Lower lobe of right lung (tissue), 2 donors: Measurements from ENCODE around the gene FXR2. TPM values are rescaled to one million over a fixed set of nuclear protein-coding genes. Genes with fewer than 3 reads are reported as not detected.
"Not testable (repeated sequence)": the region's sequence is repeated elsewhere in the genome, so short reads cannot be mapped to it uniquely, and the experiment has no call there.

Experiments
- ATAC-seq, 2 donors: fragments of 200-7000 bp; cut with Tn5 transposase; one replicate each; pipeline ENCODE4 v1.9.1; 2020 to 2022; ENCODE audit warnings: mild to moderate bottlenecking in 2 of 2, moderate library complexity in 2 of 2
- DNase-seq: peaks from one replicate; pipeline ENCODE4 v3.0.0-alpha.2; 2020
- H3K27ac ChIP-seq: fragments of 200-600 bp; one replicate; pipeline ENCODE4 v1.8.0; 2022
- H3K27me3 ChIP-seq: fragments of 200-600 bp; one replicate; pipeline ENCODE4 v1.8.0; 2022; ENCODE audit warnings: low read depth
- H3K36me3 ChIP-seq: fragments of 200-600 bp; one replicate; pipeline ENCODE4 v1.8.0; 2022; ENCODE audit warnings: mild to moderate bottlenecking
- H3K4me1 ChIP-seq: fragments of 200-600 bp; one replicate; pipeline ENCODE4 v1.8.0; 2022
- H3K4me3 ChIP-seq: fragments of 200-600 bp; one replicate; pipeline ENCODE4 v1.8.0; 2022; ENCODE audit warnings: mild to moderate bottlenecking
- H3K9me3 ChIP-seq: fragments of 200-600 bp; one replicate; pipeline ENCODE4 v1.8.0; 2022
- CTCF ChIP-seq: fragments of 200-600 bp; IDR thresholded peaks from one replicate; pipeline ENCODE4 v1.8.0; 2022; ENCODE audit warnings: antibody characterized with exemption, mild to moderate bottlenecking
- intact Hi-C: fragments of 100-400 bp; cut with DNase I; formaldehyde crosslinking; loops from one replicate; pipeline ENCODE4 v1.11.0; 2022
- total RNA-seq: library from RNA; stranded (reverse); fragmentation: NEBNext Ultra II Directional; extraction: Animal tissue kit (Norgen Biotek cat#: 25700); gene quantifications from one replicate; pipeline ENCODE4 v1.2.1, GENCODE V29; 2021
- donor health status: DM: no; HTN: yes; CAD: no; lungs with severe emphysema.

The FXR2 gene
- total RNA-seq, 1 donor from 2014 or later = 36.0 TPM

- intact Hi-C loops = no loop called here
- ATAC-seq (no peak), DNase-seq (peak; percentile 3)
- Histone ChIP-seq H3K4me3 (no peak overlapping the region), H3K27ac (no peak overlapping the region), H3K36me3 (peaks cover 61% of the 10 kb centered on the region), H3K9me3 (no peaks in the 10 kb centered on the region), H3K4me1 (peaks cover under 1% of the 10 kb centered on the region), H3K27me3 (no peaks in the 10 kb centered on the region)
- no peak for TF ChIP-seq CTCF
Observed at GRCh38 chr17:7606280-7606679, 8.4 kb downstream of the FXR2 start.

GRCh38 chr17:7597561-7597960 lies 17.1 kb downstream of the FXR2 start:
- DNase-seq = peak; percentile 6
- H3K27ac ChIP-seq, ATAC-seq, H3K4me3 ChIP-seq, H3K27me3 ChIP-seq, H3K4me1 ChIP-seq, H3K9me3 ChIP-seq, intact Hi-C loops: not testable (repeated sequence)
- H3K36me3 ChIP-seq = peaks cover 98% of the 10 kb centered on the region

- no peaks in the 10 kb centered on the region for H3K27me3 ChIP-seq
- no peak for ATAC-seq
- H3K4me3 ChIP-seq = no peak overlapping the region
- DNase-seq = no peak
- intact Hi-C loops = no loop called here
- no peaks in the 10 kb centered on the region for H3K9me3 ChIP-seq
- peaks cover 88% of the 10 kb centered on the region for H3K36me3 ChIP-seq
- H3K4me1 ChIP-seq = peaks cover 14% of the 10 kb centered on the region
- no peak for TF ChIP-seq CTCF
- H3K27ac ChIP-seq = no peak overlapping the region
Observed at GRCh38 chr17:7593296-7593695, 21.4 kb downstream of the FXR2 start.

GRCh38 chr17:7592422-7593021 lies 22.2 kb downstream of the FXR2 start:
- Histone ChIP-seq H3K4me1 (peaks cover 21% of the 10 kb centered on the region), H3K36me3 (peaks cover 90% of the 10 kb centered on the region), H3K27ac (no peak overlapping the region), H3K9me3 (no peaks in the 10 kb centered on the region), H3K27me3 (no peaks in the 10 kb centered on the region), H3K4me3 (no peak overlapping the region)
- no peak for ATAC-seq
- no peak for TF ChIP-seq CTCF
- intact Hi-C loops = no loop called here
- DNase-seq = no peak

GRCh38 chr17:7591596-7591995 lies 23.1 kb downstream of the FXR2 start:
- Histone ChIP-seq H3K27ac (no peak overlapping the region), H3K27me3 (no peaks in the 10 kb centered on the region), H3K4me3 (no peak overlapping the region), H3K36me3 (peaks cover 90% of the 10 kb centered on the region), H3K9me3 (no peaks in the 10 kb centered on the region), H3K4me1 (peaks cover 21% of the 10 kb centered on the region)
- intact Hi-C loops = no loop called here
- ATAC-seq (no peak), DNase-seq (no peak)
- no peak for TF ChIP-seq CTCF

- no peak overlapping the region for H3K27ac ChIP-seq
- DNase-seq = no peak
- H3K4me3 ChIP-seq = no peak overlapping the region
- ATAC-seq = no peak
- peaks cover 84% of the 10 kb centered on the region for H3K36me3 ChIP-seq
- peaks cover 21% of the 10 kb centered on the region for H3K4me1 ChIP-seq
- no peak for TF ChIP-seq CTCF
- no peaks in the 10 kb centered on the region for H3K27me3 ChIP-seq
- intact Hi-C loops = no loop called here
- H3K9me3 ChIP-seq = no peaks in the 10 kb centered on the region
Observed at GRCh38 chr17:7590743-7591142, 24.0 kb downstream of the FXR2 start.
